NCI-H187 treated with DMSO at 0.1 percent for 48 hours (cell line): ENCODE data around the gene POLR2H.

Experiments used
- DNase-seq: peaks from one replicate; lab custom pipeline; 2025; lab: John Stamatoyannopoulos, UW

Gene POLR2H

DNA sequence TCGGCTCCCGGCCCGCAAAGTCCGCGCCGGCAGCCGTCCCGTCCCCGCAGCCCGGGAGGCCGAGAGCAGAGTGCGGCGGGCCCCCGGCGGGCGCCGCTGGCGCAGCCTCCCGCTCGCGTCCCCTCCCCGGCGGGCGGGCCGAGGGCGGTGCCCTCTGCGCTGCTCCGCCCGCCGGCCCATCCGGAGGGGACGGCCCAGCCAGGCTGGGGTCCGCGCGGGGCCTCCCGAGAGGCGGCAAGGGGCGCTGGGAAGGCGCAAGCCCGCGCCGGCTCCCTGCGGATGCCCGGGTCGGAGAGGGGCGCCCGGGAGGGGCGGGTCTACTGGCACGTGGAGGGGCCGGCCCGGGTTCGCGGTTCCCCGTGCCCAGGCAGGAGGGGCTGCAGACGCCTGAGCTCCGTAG, at the start of gene POLR2H, which contains the start of gene CLCN2:
Gene POLR2H (plus strand): TSS at position 179 of the 400 bp plus-strand sequence. CDS start 1,783 bp downstream, outside the sequence.
Gene CLCN2 (minus strand): TSS at position 74 of the 400 bp plus-strand sequence. CDS start 126 bp downstream, outside the sequence.
- DNase-seq, result no peak

- DNase-seq, result peak; percentile 47
Measured at GRCh38 chr3:184314363-184314699, 47.2 kb upstream of the POLR2H start, which contains the start of gene EIF4G1. Gene EIF4G1 (plus strand): TSS chr3:184314606. CDS start chr3:184315797, 1,191 bp downstream.

- no peak for DNase-seq
Measured at GRCh38 chr3:184314700-184315542, 46.6 kb upstream of the POLR2H start.

DNA sequence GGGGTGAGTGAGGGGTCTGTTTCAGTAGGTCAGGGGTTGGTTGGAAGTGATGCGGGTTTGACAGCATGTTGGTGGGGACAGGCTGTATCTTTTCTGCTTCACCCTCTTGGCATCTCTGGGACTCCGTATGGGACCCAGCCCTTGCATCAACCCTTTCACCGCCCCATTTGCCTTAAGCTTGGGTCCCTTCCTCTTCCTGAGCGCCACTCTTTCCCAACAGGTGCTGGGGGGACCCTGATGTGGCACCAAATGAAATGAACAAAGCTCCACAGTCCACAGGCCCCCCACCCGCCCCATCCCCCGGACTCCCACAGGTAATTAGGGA, 46.0 kb upstream of the POLR2H start:
- DNase-seq, result no peak

GRCh38 chr3:184315871-184316661, 45.4 kb upstream of the POLR2H start:
- no peak for DNase-seq

GRCh38 chr3:184316792-184317191, 44.7 kb upstream of the POLR2H start:
- no peak for DNase-seq

DNA sequence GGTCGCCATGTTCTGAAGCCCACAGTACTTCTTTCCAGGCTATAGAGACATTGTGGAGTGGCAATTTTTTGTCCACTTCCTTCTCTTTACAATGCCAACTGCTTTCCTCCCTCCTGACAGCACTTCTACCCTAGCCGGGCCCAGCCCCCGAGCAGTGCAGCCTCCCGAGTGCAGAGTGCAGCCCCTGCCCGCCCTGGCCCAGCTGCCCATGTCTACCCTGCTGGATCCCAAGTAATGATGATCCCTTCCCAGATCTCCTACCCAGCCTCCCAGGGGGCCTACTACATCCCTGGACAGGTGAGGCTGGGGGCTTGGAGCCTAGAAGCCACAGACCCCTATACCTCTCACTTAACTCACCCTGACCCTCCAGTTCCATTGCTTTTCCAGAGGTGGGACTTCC, 44.3 kb upstream of the POLR2H start:
- no peak for DNase-seq

DNA sequence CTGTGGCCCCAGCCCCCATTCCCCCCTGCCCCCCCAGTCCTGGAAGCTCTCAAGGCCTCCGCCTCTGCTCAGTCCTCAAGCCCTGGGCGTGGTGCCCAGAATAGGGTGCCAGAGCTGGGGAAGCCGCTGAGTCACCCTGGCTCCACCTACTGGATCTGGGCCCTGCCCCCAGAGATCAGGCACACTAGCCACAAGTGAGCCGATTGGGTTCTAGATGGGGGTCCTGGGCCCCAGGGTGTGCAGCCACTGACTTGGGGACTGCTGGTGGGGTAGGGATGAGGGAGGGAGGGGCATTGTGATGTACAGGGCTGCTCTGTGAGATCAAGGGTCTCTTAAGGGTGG, 41.4 kb upstream of the POLR2H start:
- no peak for DNase-seq

- no peak for DNase-seq
Measured at GRCh38 chr3:184321666-184322065, 39.8 kb upstream of the POLR2H start.

DNA sequence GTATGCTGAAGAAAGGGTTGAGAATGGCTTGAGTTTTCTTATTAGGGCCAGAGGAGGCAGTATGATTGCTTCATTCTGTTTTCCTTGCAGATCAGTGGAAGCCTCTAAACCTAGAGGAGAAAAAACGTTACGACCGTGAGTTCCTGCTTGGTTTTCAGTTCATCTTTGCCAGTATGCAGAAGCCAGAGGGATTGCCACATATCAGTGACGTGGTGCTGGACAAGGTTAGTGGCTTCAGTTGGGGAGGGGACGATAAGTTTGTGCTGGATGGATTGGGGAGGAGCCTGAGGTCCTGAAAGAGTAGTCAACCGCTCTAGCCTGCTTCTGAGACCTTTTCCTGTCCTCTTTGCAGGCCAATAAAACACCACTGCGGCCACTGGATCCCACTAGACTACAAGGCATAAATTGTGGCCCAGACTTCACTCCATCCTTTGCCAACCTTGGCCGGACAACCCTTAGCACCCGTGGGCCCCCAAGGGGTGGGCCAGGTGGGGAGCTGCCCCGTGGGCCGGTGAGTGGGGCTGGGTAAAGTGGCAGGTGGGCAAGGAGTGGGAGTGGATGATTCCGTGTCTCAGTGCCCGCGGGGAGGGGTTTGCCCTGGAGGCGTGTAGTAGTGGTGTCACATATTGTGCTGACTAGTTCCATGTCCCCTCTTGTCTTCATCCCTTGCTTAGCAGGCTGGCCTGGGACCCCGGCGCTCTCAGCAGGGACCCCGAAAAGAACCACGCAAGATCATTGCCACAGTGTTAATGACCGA, 38.6 kb upstream of the POLR2H start:
- no peak for DNase-seq

DNA sequence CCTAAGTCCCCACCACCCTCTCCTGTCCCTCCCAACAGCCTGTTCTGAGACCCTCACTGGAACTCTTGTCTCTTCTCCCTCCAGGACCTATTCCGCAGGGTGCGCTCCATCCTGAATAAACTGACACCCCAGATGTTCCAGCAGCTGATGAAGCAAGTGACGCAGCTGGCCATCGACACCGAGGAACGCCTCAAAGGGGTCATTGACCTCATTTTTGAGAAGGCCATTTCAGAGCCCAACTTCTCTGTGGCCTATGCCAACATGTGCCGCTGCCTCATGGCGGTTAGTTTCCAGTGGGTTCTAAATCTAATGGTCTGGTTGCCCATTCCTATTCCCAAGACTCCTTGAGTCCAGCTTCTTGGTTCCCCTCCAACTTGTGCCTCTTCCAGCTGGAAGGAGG, 37.8 kb upstream of the POLR2H start:
- DNase-seq, result no peak

- DNase-seq, result no peak
Measured at GRCh38 chr3:184325269-184325668, 36.2 kb upstream of the POLR2H start.

- DNase-seq, result no peak
Measured at GRCh38 chr3:184325715-184326369, 35.7 kb upstream of the POLR2H start.

DNA sequence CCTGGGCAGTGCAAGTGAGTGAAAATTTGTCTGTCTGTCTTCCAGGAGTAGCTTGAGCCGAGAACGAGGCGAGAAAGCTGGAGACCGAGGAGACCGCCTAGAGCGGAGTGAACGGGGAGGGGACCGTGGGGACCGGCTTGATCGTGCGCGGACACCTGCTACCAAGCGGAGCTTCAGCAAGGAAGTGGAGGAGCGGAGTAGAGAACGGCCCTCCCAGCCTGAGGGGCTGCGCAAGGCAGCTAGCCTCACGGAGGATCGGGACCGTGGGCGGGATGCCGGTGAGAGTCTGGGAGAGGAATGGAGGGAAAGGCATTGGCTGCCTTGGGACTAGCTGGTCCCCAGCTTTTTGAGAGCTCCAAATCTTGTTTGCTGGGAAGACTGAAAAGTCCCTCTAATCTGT, 34.3 kb upstream of the POLR2H start:
- no peak for DNase-seq

- no peak for DNase-seq
Measured at GRCh38 chr3:184328516-184328915, 33.0 kb upstream of the POLR2H start.

GRCh38 chr3:184332370-184333090, 29.0 kb upstream of the POLR2H start:
- no peak for DNase-seq

- no peak for DNase-seq
Measured at GRCh38 chr3:184333190-184333589, 28.3 kb upstream of the POLR2H start.

DNA sequence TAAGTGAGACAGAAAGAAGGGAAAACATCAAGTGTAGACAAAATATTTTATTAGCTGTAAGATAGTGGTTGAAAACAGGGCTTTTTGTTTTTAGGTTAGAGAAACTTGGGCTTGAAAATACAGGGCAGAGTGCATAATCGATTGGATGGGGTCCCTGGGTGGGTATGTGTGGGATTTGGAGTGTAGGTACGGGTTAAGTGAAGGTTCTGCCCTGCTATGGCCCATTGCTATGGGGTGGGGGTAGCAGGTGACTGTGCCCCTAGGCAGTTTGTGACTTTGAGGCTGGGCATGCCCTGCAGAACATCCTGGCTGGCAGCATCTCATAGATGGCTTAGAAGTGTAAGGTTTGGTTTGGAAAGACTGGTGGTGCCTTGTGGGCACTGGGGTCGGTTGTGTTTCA, 27.8 kb upstream of the POLR2H start:
- no peak for DNase-seq

GRCh38 chr3:184334470-184335158, 26.9 kb upstream of the POLR2H start:
- no peak for DNase-seq

GRCh38 chr3:184335291-184335660, 26.2 kb upstream of the POLR2H start:
- DNase-seq, result no peak
